Gastroesophageal sphincter (tissue), 3 donors: ENCODE data around the gene TMEM135.

Experiments
- POLR2A ChIP-seq, 2 donors: fragments of 450-650 bp; IDR thresholded peaks; one replicate each; pipeline ENCODE4 v1.6.1; 2017; ENCODE audit warnings: antibody characterized with exemption in 2 of 2, mild to moderate bottlenecking in 2 of 2, moderate library complexity in 1 of 2
- POLR2AphosphoS5 ChIP-seq: sonication (generic); formaldehyde crosslinking; IDR thresholded peaks from one replicate; pipeline ENCODE4 v1.6.1; 2017; ENCODE audit warnings: antibody characterized with exemption
- TF ChIP-seq, protein P1 (sequence below), 4 experiments: fragments of 200-600 bp in 2 of 4; fragments of 450-650 bp in 2 of 4; sonication (generic) in 1 of 4; IDR thresholded peaks; one replicate each; pipeline ENCODE4 v1.5.1; 2017 to 2019; ENCODE audit warnings: antibody characterized with exemption in 4 of 4, mild to moderate bottlenecking in 2 of 4, moderate library complexity in 2 of 4

DNA sequence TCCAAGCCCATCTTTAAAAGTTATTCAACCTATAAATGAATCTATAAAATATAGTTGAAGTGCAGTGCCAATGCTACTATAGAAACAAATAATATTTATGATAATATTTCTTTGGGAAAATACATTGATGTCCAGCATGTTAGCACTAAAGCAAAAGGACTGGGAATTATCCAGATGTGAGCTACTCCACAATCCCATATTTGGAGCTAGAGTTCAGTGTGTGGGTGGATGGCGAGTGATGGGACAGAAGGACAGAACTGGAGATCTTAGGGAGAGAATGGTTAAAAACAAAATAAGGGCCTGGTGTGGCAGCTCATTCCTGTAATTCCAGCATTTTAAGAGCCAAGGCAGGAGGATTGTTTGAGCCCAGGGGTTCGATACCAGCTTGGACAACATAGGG lies 216.8 kb downstream of the TMEM135 start:
- TF ChIP-seq, protein P1, sequence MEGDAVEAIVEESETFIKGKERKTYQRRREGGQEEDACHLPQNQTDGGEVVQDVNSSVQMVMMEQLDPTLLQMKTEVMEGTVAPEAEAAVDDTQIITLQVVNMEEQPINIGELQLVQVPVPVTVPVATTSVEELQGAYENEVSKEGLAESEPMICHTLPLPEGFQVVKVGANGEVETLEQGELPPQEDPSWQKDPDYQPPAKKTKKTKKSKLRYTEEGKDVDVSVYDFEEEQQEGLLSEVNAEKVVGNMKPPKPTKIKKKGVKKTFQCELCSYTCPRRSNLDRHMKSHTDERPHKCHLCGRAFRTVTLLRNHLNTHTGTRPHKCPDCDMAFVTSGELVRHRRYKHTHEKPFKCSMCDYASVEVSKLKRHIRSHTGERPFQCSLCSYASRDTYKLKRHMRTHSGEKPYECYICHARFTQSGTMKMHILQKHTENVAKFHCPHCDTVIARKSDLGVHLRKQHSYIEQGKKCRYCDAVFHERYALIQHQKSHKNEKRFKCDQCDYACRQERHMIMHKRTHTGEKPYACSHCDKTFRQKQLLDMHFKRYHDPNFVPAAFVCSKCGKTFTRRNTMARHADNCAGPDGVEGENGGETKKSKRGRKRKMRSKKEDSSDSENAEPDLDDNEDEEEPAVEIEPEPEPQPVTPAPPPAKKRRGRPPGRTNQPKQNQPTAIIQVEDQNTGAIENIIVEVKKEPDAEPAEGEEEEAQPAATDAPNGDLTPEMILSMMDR (IDR thresholded peaks at IDR 0.05), result no peak
- TF ChIP-seq POLR2A (IDR thresholded peaks at IDR 0.05) (no peak), POLR2AphosphoS5 (no peak)
